AG10803 (cell line): ENCODE results near the gene GPBP1.
"Not testable (repeated sequence)": the region's sequence is repeated elsewhere in the genome, so short reads cannot be mapped to it uniquely, and the experiment has no call there.

ENCODE experiments used
- DNase-seq: peaks from one replicate; pipeline ENCODE4 v3.0.0; 2010; ENCODE audit warnings: low read depth
- H3K4me3 ChIP-seq: 2 replicates; pipeline ENCODE4 v1.5.1; 2011; ENCODE audit warnings: mild to moderate bottlenecking, low read length, control low read depth
- CTCF ChIP-seq: conservative IDR thresholded peaks from 2 replicates; pipeline ENCODE4 v1.5.1; 2011; ENCODE audit warnings: mild to moderate bottlenecking, low read length, control low read depth, inconsistent platforms

GPBP1 gene

GRCh38 chr5:57304931-57305330 lies 131.1 kb downstream of the GPBP1 start:
- no peak for DNase-seq
- TF ChIP-seq CTCF = no peak
- no peak overlapping the region for H3K4me3 ChIP-seq

GRCh38 chr5:57306359-57306758 lies 132.5 kb downstream of the GPBP1 start:
- no peak for DNase-seq
- no peak for TF ChIP-seq CTCF
- no peak overlapping the region for H3K4me3 ChIP-seq

GRCh38 chr5:57307516-57307915 lies 133.7 kb downstream of the GPBP1 start:
- no peak overlapping the region for H3K4me3 ChIP-seq
- no peak for TF ChIP-seq CTCF
- no peak for DNase-seq

- H3K4me3 ChIP-seq, DNase-seq: not testable (repeated sequence)
Observed at GRCh38 chr5:57309022-57309421, 135.2 kb downstream of the GPBP1 start.

GRCh38 chr5:57311251-57311650 lies 137.4 kb downstream of the GPBP1 start:
- H3K4me3 ChIP-seq = no peak overlapping the region
- peak; percentile 28 for DNase-seq
- no peak for TF ChIP-seq CTCF

GRCh38 chr5:57311921-57312735 lies 138.3 kb downstream of the GPBP1 start:
- DNase-seq = no peak
- no peak for TF ChIP-seq CTCF
- no peak overlapping the region for H3K4me3 ChIP-seq

GRCh38 chr5:57313716-57314115 lies 139.9 kb downstream of the GPBP1 start:
- no peak for TF ChIP-seq CTCF
- DNase-seq = no peak
- no peak overlapping the region for H3K4me3 ChIP-seq
